Stimulated activated CD8-positive, alpha-beta memory T cell treated with anti-CD3 and anti-CD28 coated beads, Interleukin-2, amount 100 ng/mL, for 1 hour (primary cell): Measurements from ENCODE around the gene DBF4.
"Not testable (repeated sequence)": the region's sequence is repeated elsewhere in the genome, so short reads cannot be mapped to it uniquely, and the experiment has no call there.

Experiments
- DNase-seq, 2 donors: peaks; one replicate each; pipeline ENCODE4 v3.0.0-alpha.2; 2020; ENCODE audit warnings: low read depth in 2 of 2

The DBF4 gene

GRCh38 chr7:87882151-87882937, 6.1 kb downstream of the DBF4 start:
- no peak for DNase-seq

GRCh38 chr7:87885018-87885417, 8.7 kb downstream of the DBF4 start:
- DNase-seq = no peak

- no peak for DNase-seq
These were observed 10.6 kb downstream of the DBF4 start for GRCh38 chr7:87886875-87887274.

- DNase-seq = no peak
These were observed 19.1 kb downstream of the DBF4 start for GRCh38 chr7:87895363-87895762.

GRCh38 chr7:87899255-87899654, 23.0 kb downstream of the DBF4 start:
- DNase-seq = no peak

- not testable (repeated sequence) for DNase-seq
These were observed 31.0 kb downstream of the DBF4 start for GRCh38 chr7:87907136-87907906.

- not testable (repeated sequence) for DNase-seq
These were observed 32.5 kb downstream of the DBF4 start for GRCh38 chr7:87908814-87909213.

GRCh38 chr7:87912121-87912520, 35.8 kb downstream of the DBF4 start:
- no peak for DNase-seq

- DNase-seq = no peak
These were observed 42.4 kb downstream of the DBF4 start for GRCh38 chr7:87918740-87919139.

- DNase-seq = no peak
These were observed 43.6 kb downstream of the DBF4 start for GRCh38 chr7:87919875-87920274.

GRCh38 chr7:87920578-87920977, 44.3 kb downstream of the DBF4 start:
- no peak for DNase-seq

- not testable (repeated sequence) for DNase-seq
These were observed 46.6 kb downstream of the DBF4 start for GRCh38 chr7:87922759-87923395.

GRCh38 chr7:87926581-87927461, 50.5 kb downstream of the DBF4 start:
- DNase-seq = no peak

- no peak for DNase-seq
These were observed 57.3 kb downstream of the DBF4 start for GRCh38 chr7:87933605-87933952.

- DNase-seq = peak; percentile 68 to 73
These were observed 57.8 kb downstream of the DBF4 start, which contains the start of gene ADAM22 for GRCh38 chr7:87933953-87934698. TSS of gene ADAM22 (plus strand) at chr7:87934251. CDS start at chr7:87934466, 215 bp downstream.

GRCh38 chr7:87934699-87935383, 58.5 kb downstream of the DBF4 start:
- no peak for DNase-seq

GRCh38 chr7:87935384-87935706, 59.1 kb downstream of the DBF4 start:
- DNase-seq = no peak

GRCh38 chr7:87941138-87941537, 64.8 kb downstream of the DBF4 start:
- DNase-seq = no peak

- DNase-seq = no peak
These were observed 68.3 kb downstream of the DBF4 start for GRCh38 chr7:87944547-87944946.

- not testable (repeated sequence) for DNase-seq
These were observed 69.6 kb downstream of the DBF4 start for GRCh38 chr7:87945926-87946325.
